ENCODE measurements around the gene CPSF7. TPM values are rescaled to one million over a fixed set of nuclear protein-coding genes. Genes with fewer than 3 reads are reported as not detected.
"Not testable (repeated sequence)": the region's sequence is repeated elsewhere in the genome, so short reads cannot be mapped to it uniquely, and the experiment has no call there.

Gene CPSF7
- total RNA-seq, 1 experiment from 2014 or later, result 96.1 TPM

- H3K4me1 ChIP-seq (ENCODE audit: control insufficient read depth, insufficient read depth, low read length), result peaks cover 10% of the 10 kb centered on the region
- intact Hi-C loops (cut with micrococcal nuclease; ENCODE audit: unreplicated experiment), result no loop called here
- no peak overlapping the region for H3K27ac ChIP-seq (ENCODE audit: low read length)
- no peaks in the 10 kb centered on the region; the same call in 1 of the 2 replicates for H3K36me3 ChIP-seq (ENCODE audit: control insufficient read depth, insufficient read depth, low read length)
- H3K4me3 ChIP-seq (ENCODE audit: low read depth in 2 of 2, low read length in 2 of 2), result no peak overlapping the region
- no TSS peak for BruUV-seq (replicated peaks)
- no peaks in the 10 kb centered on the region for H3K27me3 ChIP-seq (ENCODE audit: control insufficient read depth, insufficient read depth, low read length)
- ChIA-PET POLR2A (no interaction called here), CTCF (no interaction called here)
- in situ Hi-C loops (cut with HindIII; ENCODE audit: low pct_unique_long_range_greater_than_20kb, low sequenced_read_pairs), result no loop called here
- H3K9me3 ChIP-seq (ENCODE audit: control insufficient read depth, insufficient read depth, low read depth, low read length), result 0 out of 2 replicates have a peak, but pooled peaks cover 3% of the 10 kb centered on the region
- TF ChIP-seq REST (IDR thresholded peaks at IDR 0.05; ENCODE audit: insufficient read depth in 1 of 2, low read depth in 2 of 2, low read length in 1 of 2) (no peak), POLR2AphosphoS5 (IDR thresholded peaks at IDR 0.05; ENCODE audit: low read depth, low read length) (no peak), TCF7L2 (IDR thresholded peaks at IDR 0.05; ENCODE audit: low read depth, low read length) (no peak), SIN3A (IDR thresholded peaks at IDR 0.05; ENCODE audit: borderline replicate concordance, insufficient read depth, low read depth, low read length) (no peak), CTCF (IDR thresholded peaks at IDR 0.05) (no peak)
- DNase-seq (ENCODE audit: low read depth, low spot score) (no peak), ATAC-seq (no peak)
These were observed 39.6 kb downstream of the CPSF7 start for GRCh38 chr11:61390161-61390560.

- Histone ChIP-seq H3K36me3 (ENCODE audit: control insufficient read depth, insufficient read depth, low read length) (no peaks in the 10 kb centered on the region), H3K27ac (ENCODE audit: low read length) (no peak overlapping the region), H3K4me1 (ENCODE audit: control insufficient read depth, insufficient read depth, low read length) (no peaks in the 10 kb centered on the region), H3K9me3 (ENCODE audit: control insufficient read depth, insufficient read depth, low read depth, low read length) (no peaks in the 10 kb centered on the region), H3K27me3 (ENCODE audit: control insufficient read depth, insufficient read depth, low read length) (no peaks in the 10 kb centered on the region), H3K4me3 (ENCODE audit: low read depth in 2 of 2, low read length in 2 of 2) (no peak overlapping the region)
- POLR2A ChIA-PET, result no interaction called here
- TF ChIP-seq REST (IDR thresholded peaks at IDR 0.05; ENCODE audit: insufficient read depth in 1 of 2, low read depth in 2 of 2, low read length in 1 of 2) (no peak), SIN3A (IDR thresholded peaks at IDR 0.05; ENCODE audit: borderline replicate concordance, insufficient read depth, low read depth, low read length) (no peak), POLR2AphosphoS5 (IDR thresholded peaks at IDR 0.05; ENCODE audit: low read depth, low read length) (no peak), CTCF (IDR thresholded peaks at IDR 0.05) (no peak), TCF7L2 (IDR thresholded peaks at IDR 0.05; ENCODE audit: low read depth, low read length) (no peak)
- CTCF ChIA-PET, result interaction anchor here (1.0 to 3.1 kb wide), 7 partner anchors 10 to 130 kb away, joined by 3 to 50 read pairs (median 5); partner anchors contain the start of genes CYB561A3 and TMEM138
- intact Hi-C loops (cut with micrococcal nuclease; ENCODE audit: unreplicated experiment) (loop anchor here (1.0 kb wide), 1 partner anchor 48 kb away; no protein-coding TSS in a partner anchor), in situ Hi-C loops (cut with HindIII; ENCODE audit: low pct_unique_long_range_greater_than_20kb, low sequenced_read_pairs) (no loop called here)
- no peak for DNase-seq (ENCODE audit: low read depth, low spot score)
- BruUV-seq (replicated peaks), result no TSS peak
- no peak for ATAC-seq
These were observed 45.2 kb downstream of the CPSF7 start for GRCh38 chr11:61384271-61385242.

- POLR2A ChIA-PET; DNase-seq (ENCODE audit: low read depth, low spot score); intact Hi-C loops (cut with micrococcal nuclease; ENCODE audit: unreplicated experiment); ATAC-seq; BruUV-seq (replicated peaks); H3K27ac ChIP-seq (ENCODE audit: low read length); H3K9me3 ChIP-seq (ENCODE audit: control insufficient read depth, insufficient read depth, low read depth, low read length); H3K4me3 ChIP-seq (ENCODE audit: low read depth in 2 of 2, low read length in 2 of 2); H3K36me3 ChIP-seq (ENCODE audit: control insufficient read depth, insufficient read depth, low read length); H3K4me1 ChIP-seq (ENCODE audit: control insufficient read depth, insufficient read depth, low read length); in situ Hi-C loops (cut with HindIII; ENCODE audit: low pct_unique_long_range_greater_than_20kb, low sequenced_read_pairs); H3K27me3 ChIP-seq (ENCODE audit: control insufficient read depth, insufficient read depth, low read length): not testable (repeated sequence)
- CTCF ChIA-PET, result interaction anchor here (3.1 kb wide), 1 partner anchor 47 kb away, joined by 50 read pairs; no protein-coding TSS in a partner anchor
These were observed 45.9 kb downstream of the CPSF7 start for GRCh38 chr11:61383859-61384258.
